Skeletal muscle satellite cell (primary cell): ENCODE data around the gene FXYD4. TPM values are rescaled to one million over a fixed set of nuclear protein-coding genes. Genes with fewer than 3 reads are reported as not detected.
"Not testable (repeated sequence)": the region's sequence is repeated elsewhere in the genome, so short reads cannot be mapped to it uniquely, and the experiment has no call there.

Source experiments
- H3K27me3 ChIP-seq: 2 replicates; pipeline ENCODE4 v1.7.0; 2013; ENCODE audit warnings: low read length; ENCODE audit not compliant: control insufficient read depth, insufficient read depth
- H3K36me3 ChIP-seq: 2 replicates; pipeline ENCODE4 v1.7.0; 2013; ENCODE audit warnings: mild to moderate bottlenecking, control low read depth, low read length; ENCODE audit not compliant: insufficient read depth
- H3K4me1 ChIP-seq: 2 replicates; pipeline ENCODE4 v1.7.0; 2013; ENCODE audit warnings: low read length; ENCODE audit not compliant: control insufficient read depth, insufficient read depth
- H3K4me2 ChIP-seq: 2 replicates; pipeline ENCODE4 v1.7.0; 2013; ENCODE audit warnings: mild to moderate bottlenecking, low read length
- H3K4me3 ChIP-seq: 2 replicates; pipeline ENCODE4 v1.7.0; 2013; ENCODE audit warnings: low read length
- H3K9ac ChIP-seq: 2 replicates; pipeline ENCODE4 v1.7.0; 2013; ENCODE audit warnings: mild to moderate bottlenecking, low read depth, low read length, moderate library complexity
- H3K9me3 ChIP-seq: replicated peaks from 2 replicates; pipeline ENCODE4 v1.7.0; 2013; ENCODE audit warnings: mild to moderate bottlenecking, control low read depth, low read length
- small RNA-seq: library from RNA; depleted of rRNA; stranded (forward); fragments of <200 nt; gene quantifications from one replicate; pipeline ENCODE3, GENCODE V24; 2012

Gene FXYD4

DNA sequence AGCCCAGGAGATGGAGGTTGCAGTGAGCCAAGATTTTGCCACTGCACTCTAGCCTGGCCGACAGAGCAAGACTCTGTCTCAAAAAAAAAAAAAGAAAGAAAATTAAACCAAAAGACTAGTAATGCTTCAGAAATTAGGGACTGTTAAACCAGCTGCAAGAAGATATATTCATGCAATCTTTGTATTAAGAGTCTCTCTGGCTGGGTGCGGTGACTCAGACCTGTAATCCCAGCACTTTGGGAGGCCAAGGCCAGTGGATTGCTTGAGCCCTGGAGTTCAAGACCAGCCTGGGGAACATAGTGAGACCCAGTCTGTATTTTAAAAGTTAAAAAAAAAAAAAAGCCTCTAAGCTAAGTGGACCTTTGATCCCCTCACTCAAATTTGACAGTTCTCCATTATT is 40.1 kb downstream of the FXYD4 start:
- Histone ChIP-seq H3K27me3 (no peaks in the 10 kb centered on the region), H3K4me2 (no peak overlapping the region), H3K36me3 (no peaks in the 10 kb centered on the region), H3K4me3 (no peak overlapping the region), H3K9me3 (no peaks in the 10 kb centered on the region), H3K4me1 (no peaks in the 10 kb centered on the region), H3K9ac (no peak overlapping the region)

DNA sequence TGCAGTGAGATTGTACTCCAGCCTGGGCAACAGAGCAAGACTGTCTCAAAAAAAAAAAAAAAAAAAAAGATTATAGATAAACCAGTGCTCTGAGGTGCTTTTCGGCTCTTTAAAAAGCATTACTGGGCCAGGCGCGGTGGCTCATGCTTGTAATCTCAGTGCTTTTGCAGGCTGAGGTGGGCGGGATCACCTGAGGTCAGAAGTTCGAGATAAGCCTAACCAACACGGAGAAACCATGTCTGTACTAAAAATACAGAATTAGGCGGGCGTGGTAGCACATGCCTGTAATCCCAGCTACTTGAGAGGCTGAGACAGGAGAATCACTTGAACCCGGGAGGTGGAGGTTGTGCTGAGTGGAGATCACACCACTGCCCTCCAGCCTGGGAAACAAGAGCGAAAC is 44.1 kb downstream of the FXYD4 start:
- Histone ChIP-seq H3K36me3 (no peaks in the 10 kb centered on the region), H3K27me3 (no peaks in the 10 kb centered on the region), H3K9ac (no peak overlapping the region), H3K4me3 (no peak overlapping the region), H3K9me3 (no peaks in the 10 kb centered on the region), H3K4me2 (no peak overlapping the region), H3K4me1 (peaks cover 6% of the 10 kb centered on the region)

DNA sequence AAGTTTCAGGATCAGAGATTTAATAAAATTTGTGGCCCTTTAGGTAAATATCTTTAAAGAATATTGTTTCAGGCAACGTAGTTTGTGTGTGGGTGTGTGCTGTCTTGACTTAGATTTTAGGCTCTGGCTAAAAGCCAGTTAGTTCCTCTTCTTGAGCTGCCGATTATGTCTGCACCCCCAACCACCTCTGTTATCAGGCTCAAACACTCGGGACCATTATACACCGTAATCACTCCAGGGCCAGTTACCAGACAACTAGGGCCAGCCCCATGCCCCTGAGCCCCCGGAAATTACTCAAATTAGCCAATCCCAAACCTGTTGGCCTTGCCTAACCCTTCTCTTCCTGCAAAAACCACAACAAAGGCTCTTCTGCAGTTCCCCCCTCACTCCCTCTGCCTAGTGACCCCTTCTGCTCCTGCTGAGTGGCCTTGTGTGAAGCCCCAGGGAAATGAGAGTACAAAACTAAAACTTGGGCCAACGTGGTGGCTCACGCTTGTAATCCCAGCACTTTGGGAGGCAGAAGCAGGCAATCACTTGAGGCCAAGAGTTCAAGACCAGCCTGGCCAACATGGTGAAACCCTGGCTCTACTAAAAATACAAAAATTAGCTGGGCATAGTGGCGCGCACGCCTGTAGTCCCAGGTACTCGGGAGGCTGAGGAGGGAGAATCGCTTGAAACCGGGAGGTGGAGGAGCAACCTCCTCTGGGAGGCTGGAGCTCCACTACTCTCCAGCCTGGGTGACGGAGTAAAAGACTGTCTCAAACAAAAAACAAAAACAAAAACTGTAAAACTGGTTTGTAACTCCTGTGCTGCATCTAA is 46.7 kb downstream of the FXYD4 start:
- Histone ChIP-seq H3K4me2 (no peak overlapping the region), H3K4me3 (no peak overlapping the region), H3K4me1 (peaks cover 15% of the 10 kb centered on the region), H3K9ac (no peak overlapping the region), H3K27me3 (no peaks in the 10 kb centered on the region), H3K36me3 (no peaks in the 10 kb centered on the region), H3K9me3 (no peaks in the 10 kb centered on the region)

GRCh38 chr10:43419997-43420368 is 48.5 kb downstream of the FXYD4 start:
- H3K36me3 ChIP-seq, result no peaks in the 10 kb centered on the region
- peak overlapping the region; percentile 72 for H3K4me3 ChIP-seq
- H3K4me1 ChIP-seq, result peaks cover 15% of the 10 kb centered on the region
- H3K27me3 ChIP-seq, result no peaks in the 10 kb centered on the region
- H3K9ac ChIP-seq, result peak overlapping the region; percentile 89
- peak overlapping the region; percentile 91 for H3K4me2 ChIP-seq
- no peaks in the 10 kb centered on the region for H3K9me3 ChIP-seq

DNA sequence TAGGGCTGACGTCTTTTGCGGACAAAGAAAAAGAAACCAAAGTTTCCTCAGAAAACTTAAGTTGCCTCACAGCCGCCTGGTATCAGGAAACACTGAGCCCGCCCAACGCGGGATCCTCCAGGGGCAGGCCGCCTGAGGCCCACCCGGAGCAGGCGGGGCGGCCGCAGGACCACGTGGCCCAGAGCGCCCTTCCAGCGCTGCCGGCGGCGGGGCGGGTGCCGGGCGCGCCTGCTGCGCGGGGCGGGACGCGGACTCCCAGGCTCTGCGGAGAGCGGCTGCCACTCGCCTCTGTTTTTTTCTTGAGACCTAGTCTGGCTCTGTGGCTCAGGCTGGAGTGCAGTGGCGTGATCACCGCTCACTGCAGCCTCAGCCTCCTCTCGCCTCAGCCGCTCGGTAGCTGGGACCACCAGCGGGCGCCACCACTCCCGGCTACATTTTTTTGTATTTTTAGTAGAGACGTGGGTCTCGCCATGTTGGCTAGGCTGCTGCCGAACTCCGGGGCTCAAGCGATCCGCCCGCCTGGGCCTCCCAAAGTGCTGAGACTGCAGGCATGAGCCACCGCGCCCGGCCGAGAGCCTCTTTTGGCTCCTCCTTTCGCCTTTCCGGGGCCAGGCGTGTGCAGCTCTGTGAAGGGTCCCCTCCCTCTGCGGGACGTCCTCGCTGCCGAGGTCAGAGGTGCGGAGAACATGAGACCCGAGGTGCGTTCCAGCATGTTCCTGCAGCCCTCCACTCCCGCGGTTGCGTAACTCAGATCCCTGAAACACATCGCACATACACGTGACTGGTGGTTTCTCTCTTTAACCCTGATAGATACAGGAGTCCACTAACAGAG is 49.1 kb downstream of the FXYD4 start:
- peaks cover 15% of the 10 kb centered on the region for H3K4me1 ChIP-seq
- H3K27me3 ChIP-seq, result no peaks in the 10 kb centered on the region
- H3K9ac ChIP-seq, result peak overlapping the region; percentile 89
- H3K9me3 ChIP-seq, result no peaks in the 10 kb centered on the region
- H3K4me2 ChIP-seq, result peak overlapping the region; percentile 91
- no peaks in the 10 kb centered on the region for H3K36me3 ChIP-seq
- H3K4me3 ChIP-seq, result peak overlapping the region; percentile 72

DNA sequence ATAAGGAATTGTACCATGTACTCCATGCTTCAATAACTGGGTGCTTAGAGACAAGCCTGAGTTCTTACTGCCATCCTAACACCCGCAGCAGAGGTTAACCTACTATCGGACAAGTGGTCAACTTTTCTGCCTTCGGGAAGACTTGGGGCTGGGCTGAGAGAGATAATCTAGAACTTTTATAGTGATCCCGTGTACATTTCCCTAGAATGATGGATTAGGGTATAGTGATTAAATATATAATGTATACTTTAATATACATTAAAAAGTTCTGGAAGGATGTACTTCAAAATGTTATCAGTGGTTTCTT is 49.7 kb downstream of the FXYD4 start:
- Histone ChIP-seq H3K4me2 (peak overlapping the region; percentile 91), H3K4me1 (peaks cover 15% of the 10 kb centered on the region), H3K9ac (peak overlapping the region; percentile 89), H3K9me3 (no peaks in the 10 kb centered on the region), H3K4me3 (peak overlapping the region; percentile 72), H3K27me3 (no peaks in the 10 kb centered on the region), H3K36me3 (no peaks in the 10 kb centered on the region)

DNA sequence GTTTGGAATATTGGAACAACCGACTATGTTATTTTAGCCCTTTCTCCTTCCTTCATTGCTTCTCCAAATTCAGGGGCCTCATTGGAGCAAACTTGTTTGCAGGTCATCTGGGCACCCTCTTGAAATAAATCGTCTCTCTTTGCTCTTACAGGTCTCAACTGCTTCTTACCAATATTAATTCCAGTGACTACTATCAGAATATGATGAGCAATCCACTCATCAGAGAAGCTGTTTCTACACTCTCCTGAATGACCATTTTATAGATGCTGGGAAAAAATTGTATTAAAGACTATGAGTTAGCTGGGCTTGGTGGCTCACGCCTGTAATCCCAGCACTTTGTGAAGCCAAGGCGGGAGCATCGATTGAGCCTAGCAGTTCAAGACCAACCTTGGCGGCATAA is 50.1 kb downstream of the FXYD4 start:
- Histone ChIP-seq H3K36me3 (no peaks in the 10 kb centered on the region), H3K9me3 (no peaks in the 10 kb centered on the region), H3K4me1 (peaks cover 15% of the 10 kb centered on the region), H3K4me2 (peak overlapping the region; percentile 91), H3K9ac (peak overlapping the region; percentile 89), H3K27me3 (no peaks in the 10 kb centered on the region), H3K4me3 (no peak overlapping the region)

- not testable (repeated sequence) for H3K27me3 ChIP-seq, H3K4me2 ChIP-seq, H3K9ac ChIP-seq, H3K4me3 ChIP-seq, H3K36me3 ChIP-seq, H3K9me3 ChIP-seq
- H3K4me1 ChIP-seq, result peaks cover 15% of the 10 kb centered on the region
Observed at GRCh38 chr10:43421944-43422343, 50.5 kb downstream of the FXYD4 start.

- Histone ChIP-seq H3K9ac (no peak overlapping the region), H3K4me1 (peaks cover 15% of the 10 kb centered on the region), H3K27me3 (no peaks in the 10 kb centered on the region), H3K4me2 (no peak overlapping the region), H3K9me3 (no peaks in the 10 kb centered on the region), H3K4me3 (no peak overlapping the region), H3K36me3 (no peaks in the 10 kb centered on the region)
Observed at GRCh38 chr10:43424416-43424815, 53.0 kb downstream of the FXYD4 start.

Small RNA genes lying within 50 kb of the gene (small RNA-seq; reads per million reads assigned to genes)
- gene RNU6ATAC11P (not detected), gene SNORD3J (1.1 reads per million, percentile 38 among the genes with 10 or more reads in this experiment)
